ENCODE data around the gene PBX3. TPM values are rescaled to one million over a fixed set of nuclear protein-coding genes. Genes with fewer than 3 reads are reported as not detected.

The PBX3 gene
- total RNA-seq, 2 donors from 2014 or later: 71.1 to 91.5 TPM

DNA sequence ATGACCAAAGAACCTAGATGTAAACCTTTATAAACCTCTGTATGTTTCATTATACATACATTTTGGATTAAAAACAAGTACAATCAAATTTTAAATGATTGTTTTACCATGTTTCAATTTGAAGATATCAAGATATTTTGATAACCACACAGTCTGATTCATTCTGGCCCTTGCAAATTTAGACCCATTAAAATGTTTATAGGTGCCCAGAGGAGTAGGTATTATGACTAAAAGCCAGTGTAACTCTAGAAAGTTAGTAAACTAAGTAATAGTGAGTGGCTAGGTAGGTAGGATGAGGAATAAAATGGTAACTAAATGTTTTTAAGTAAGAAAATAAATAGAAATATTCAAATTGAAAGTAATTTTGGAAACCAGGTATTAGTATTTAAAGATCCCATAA lies 165.5 kb downstream of the PBX3 start:
- H3K27me3 ChIP-seq: no peaks in the 10 kb centered on the region
- peaks cover 3% of the 10 kb centered on the region for H3K36me3 ChIP-seq
- no peak for DNase-seq (ENCODE audit: low spot score)
- peaks cover 0 to 9% of the 10 kb centered on the region in 2 donors for H3K4me1 ChIP-seq
- TF ChIP-seq, protein P1, sequence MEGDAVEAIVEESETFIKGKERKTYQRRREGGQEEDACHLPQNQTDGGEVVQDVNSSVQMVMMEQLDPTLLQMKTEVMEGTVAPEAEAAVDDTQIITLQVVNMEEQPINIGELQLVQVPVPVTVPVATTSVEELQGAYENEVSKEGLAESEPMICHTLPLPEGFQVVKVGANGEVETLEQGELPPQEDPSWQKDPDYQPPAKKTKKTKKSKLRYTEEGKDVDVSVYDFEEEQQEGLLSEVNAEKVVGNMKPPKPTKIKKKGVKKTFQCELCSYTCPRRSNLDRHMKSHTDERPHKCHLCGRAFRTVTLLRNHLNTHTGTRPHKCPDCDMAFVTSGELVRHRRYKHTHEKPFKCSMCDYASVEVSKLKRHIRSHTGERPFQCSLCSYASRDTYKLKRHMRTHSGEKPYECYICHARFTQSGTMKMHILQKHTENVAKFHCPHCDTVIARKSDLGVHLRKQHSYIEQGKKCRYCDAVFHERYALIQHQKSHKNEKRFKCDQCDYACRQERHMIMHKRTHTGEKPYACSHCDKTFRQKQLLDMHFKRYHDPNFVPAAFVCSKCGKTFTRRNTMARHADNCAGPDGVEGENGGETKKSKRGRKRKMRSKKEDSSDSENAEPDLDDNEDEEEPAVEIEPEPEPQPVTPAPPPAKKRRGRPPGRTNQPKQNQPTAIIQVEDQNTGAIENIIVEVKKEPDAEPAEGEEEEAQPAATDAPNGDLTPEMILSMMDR (IDR thresholded peaks at IDR 0.05): no peak
- H3K4me3 ChIP-seq: no peak overlapping the region
- H3K27ac ChIP-seq: no peak overlapping the region
- no peaks in the 10 kb centered on the region for H3K9me3 ChIP-seq

DNA sequence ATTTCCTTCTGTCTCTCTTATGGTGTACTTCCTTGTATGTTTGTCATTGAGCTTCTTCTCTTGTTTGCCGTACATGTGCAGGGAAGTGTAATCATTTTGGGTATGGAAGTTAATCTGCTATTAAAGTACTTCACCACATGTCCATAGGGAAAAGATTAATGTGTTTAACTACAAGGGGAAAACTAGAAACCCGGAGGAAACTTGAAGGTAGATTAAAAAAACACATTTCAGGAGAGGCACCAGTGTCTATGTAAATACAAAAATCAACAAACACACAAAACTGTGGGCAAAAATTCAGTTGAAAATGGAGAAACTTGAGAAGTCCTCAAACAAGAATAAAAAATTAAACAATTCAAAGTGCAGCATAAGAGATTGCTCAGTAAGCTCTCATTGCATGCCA lies 166.4 kb downstream of the PBX3 start:
- peaks cover 0 to 9% of the 10 kb centered on the region in 2 donors for H3K4me1 ChIP-seq
- TF ChIP-seq, protein P1 (IDR thresholded peaks at IDR 0.05): no peak
- no peaks in the 10 kb centered on the region for H3K27me3 ChIP-seq
- DNase-seq (ENCODE audit: low spot score): no peak
- no peaks in the 10 kb centered on the region for H3K9me3 ChIP-seq
- H3K4me3 ChIP-seq: no peak overlapping the region
- peaks cover 3% of the 10 kb centered on the region for H3K36me3 ChIP-seq
- H3K27ac ChIP-seq: no peak overlapping the region

DNA sequence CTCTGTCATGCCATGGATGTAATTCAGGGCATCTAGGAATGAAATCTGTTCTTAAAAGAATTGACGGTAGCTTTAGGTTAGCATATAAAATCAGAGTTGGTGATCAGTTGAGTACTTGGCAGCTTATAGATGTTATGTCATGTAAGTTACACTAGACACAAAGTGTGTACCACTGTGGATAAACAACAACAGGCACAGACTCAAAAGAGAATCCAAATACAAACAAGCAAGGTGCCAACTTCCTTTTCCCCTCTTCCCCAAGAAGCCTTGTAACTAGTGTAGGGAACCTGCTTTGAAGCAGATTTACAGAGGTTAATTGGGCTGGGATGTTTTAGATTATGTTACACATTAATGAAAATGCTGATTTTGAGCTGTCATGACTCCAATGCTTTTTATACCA lies 167.2 kb downstream of the PBX3 start:
- Histone ChIP-seq H3K36me3 (peaks cover 3% of the 10 kb centered on the region), H3K27ac (no peak overlapping the region), H3K9me3 (no peaks in the 10 kb centered on the region), H3K27me3 (no peaks in the 10 kb centered on the region), H3K4me3 (no peak overlapping the region), H3K4me1 (peaks cover 0 to 9% of the 10 kb centered on the region in 2 donors)
- no peak for DNase-seq (ENCODE audit: low spot score)
- TF ChIP-seq, protein P1 (IDR thresholded peaks at IDR 0.05): no peak

DNA sequence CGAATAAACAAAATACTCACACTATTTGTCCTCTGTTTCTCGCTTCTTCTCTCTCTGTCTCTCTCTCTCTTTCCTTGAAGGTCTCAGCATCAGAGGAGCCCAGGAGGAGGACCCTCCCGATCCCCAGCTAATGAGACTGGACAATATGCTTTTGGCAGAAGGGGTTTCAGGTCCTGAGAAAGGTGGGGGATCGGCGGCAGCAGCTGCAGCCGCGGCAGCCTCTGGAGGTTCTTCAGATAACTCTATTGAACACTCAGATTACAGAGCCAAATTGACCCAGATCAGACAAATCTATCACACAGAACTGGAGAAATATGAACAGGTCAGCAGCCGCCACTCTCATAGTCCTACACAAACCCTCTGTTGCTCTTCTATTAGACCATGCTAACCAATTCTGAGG lies 168.4 kb downstream of the PBX3 start:
- Histone ChIP-seq H3K9me3 (no peaks in the 10 kb centered on the region), H3K27ac (no peak overlapping the region), H3K4me1 (peaks cover 0 to 9% of the 10 kb centered on the region in 2 donors), H3K4me3 (no peak overlapping the region), H3K36me3 (peaks cover 3% of the 10 kb centered on the region), H3K27me3 (no peaks in the 10 kb centered on the region)
- no peak for DNase-seq (ENCODE audit: low spot score)
- TF ChIP-seq, protein P1 (IDR thresholded peaks at IDR 0.05): no peak

DNA sequence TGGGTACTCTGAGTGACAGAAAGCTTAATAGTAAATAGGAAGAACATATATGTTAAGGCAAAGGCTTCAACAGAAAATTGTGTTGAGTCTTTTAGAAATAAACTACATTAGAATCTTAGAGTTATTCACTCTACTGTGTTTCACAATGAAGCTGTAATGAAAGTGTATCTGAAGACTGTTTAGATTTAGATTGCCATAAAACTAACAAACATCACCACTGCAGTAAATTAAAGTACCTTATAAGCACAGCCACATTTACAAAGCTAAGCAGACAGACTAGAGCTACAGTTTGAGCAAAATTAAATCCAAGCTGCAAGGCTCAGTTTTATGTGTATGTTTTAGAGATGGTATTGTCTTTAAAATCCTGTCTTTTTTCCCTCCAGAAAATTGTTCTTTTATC lies 172.4 kb downstream of the PBX3 start:
- Histone ChIP-seq H3K4me3 (no peak overlapping the region), H3K27ac (no peak overlapping the region), H3K36me3 (peaks cover 3% of the 10 kb centered on the region), H3K9me3 (no peaks in the 10 kb centered on the region), H3K27me3 (no peaks in the 10 kb centered on the region), H3K4me1 (no peaks in the 10 kb centered on the region)
- TF ChIP-seq, protein P1 (IDR thresholded peaks at IDR 0.05): no peak
- no peak for DNase-seq (ENCODE audit: low spot score)

DNA sequence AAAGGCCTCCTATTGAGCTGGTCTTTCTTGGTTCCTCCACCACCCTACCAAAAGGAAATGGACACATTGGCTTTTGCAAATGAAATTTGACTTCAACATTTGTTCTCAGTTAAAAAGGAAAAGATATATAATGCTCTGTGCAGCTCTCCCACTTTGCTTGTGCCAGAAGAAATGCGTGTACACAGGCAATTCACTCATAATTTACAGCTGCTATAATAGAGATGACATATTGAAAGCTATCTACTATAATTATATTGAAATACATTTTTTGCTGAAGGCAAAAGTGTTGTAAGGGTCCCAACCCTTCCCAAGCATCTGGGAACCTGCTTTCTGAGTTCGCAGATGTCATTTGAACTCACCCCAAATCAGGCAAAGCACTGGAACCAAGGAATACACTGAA lies 173.2 kb downstream of the PBX3 start:
- Histone ChIP-seq H3K27me3 (no peaks in the 10 kb centered on the region), H3K36me3 (peaks cover 3% of the 10 kb centered on the region), H3K9me3 (no peaks in the 10 kb centered on the region), H3K27ac (no peak overlapping the region), H3K4me1 (no peaks in the 10 kb centered on the region), H3K4me3 (no peak overlapping the region)
- TF ChIP-seq, protein P1 (IDR thresholded peaks at IDR 0.05): no peak
- no peak for DNase-seq (ENCODE audit: low spot score)
